GM19455 (cell line): ENCODE data around the gene ANO1.
"Not testable (repeated sequence)": the region's sequence is repeated elsewhere in the genome, so short reads cannot be mapped to it uniquely, and the experiment has no call there.

ENCODE experiments used
- ATAC-seq: cut with Tn5 transposase; IDR thresholded peaks from one replicate; pipeline ENCODE4 v1.9.1; 2021; ENCODE audit not compliant: unreplicated experiment

Gene ANO1

GRCh38 chr11:70183483-70184176 lies 105.5 kb downstream of the ANO1 start:
- ATAC-seq = no peak

GRCh38 chr11:70184396-70184795 lies 106.3 kb downstream of the ANO1 start:
- ATAC-seq = no peak

GRCh38 chr11:70185348-70186055 lies 107.4 kb downstream of the ANO1 start:
- ATAC-seq = no peak

GRCh38 chr11:70186420-70186819 lies 108.3 kb downstream of the ANO1 start:
- ATAC-seq = no peak

- ATAC-seq = no peak
Measured at GRCh38 chr11:70186936-70187335, 108.8 kb downstream of the ANO1 start.

DNA sequence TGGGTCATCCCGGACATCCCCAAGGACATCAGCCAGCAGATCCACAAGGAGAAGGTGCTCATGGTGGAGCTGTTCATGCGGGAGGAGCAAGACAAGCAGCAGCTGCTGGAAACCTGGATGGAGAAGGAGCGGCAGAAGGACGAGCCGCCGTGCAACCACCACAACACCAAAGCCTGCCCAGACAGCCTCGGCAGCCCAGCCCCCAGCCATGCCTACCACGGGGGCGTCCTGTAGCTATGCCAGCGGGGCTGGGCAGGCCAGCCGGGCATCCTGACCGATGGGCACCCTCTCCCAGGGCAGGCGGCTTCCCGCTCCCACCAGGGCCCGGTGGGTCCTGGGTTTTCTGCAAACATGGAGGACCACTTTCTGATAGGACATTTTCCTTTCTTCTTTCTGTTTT lies 109.7 kb downstream of the ANO1 start:
- no peak for ATAC-seq

GRCh38 chr11:70189622-70190021 lies 111.5 kb downstream of the ANO1 start:
- no peak for ATAC-seq

DNA sequence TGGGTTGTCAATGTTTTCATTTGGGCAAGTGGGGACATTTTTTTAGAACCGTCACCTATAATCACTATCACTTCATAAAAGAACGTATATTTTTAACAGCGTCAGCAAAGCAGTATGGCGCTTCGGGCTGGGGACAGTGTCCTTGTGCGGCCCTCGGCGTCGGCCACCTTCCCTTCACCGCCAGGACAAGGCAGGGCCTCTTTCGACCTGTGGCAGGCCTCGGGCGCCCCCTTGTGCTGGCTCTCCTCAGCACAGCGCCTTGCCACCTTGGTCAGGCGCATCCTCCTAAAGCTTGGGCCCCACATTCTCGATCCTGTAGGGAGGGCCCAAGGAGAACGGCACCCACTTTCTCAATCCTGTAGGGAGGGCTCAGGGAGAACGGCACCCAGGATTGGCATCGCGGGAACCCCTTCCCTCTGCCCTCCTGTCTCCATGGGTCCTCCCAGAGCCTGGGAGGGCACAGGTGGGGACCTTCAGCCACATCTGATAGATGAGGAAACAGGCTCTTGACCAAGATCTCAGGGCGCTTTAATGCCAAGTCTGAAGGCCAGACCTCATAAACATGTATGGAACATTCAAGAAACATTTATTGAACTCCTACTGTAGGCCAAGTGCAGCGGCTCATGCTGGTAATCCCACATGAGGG lies 113.5 kb downstream of the ANO1 start:
- no peak for ATAC-seq

DNA sequence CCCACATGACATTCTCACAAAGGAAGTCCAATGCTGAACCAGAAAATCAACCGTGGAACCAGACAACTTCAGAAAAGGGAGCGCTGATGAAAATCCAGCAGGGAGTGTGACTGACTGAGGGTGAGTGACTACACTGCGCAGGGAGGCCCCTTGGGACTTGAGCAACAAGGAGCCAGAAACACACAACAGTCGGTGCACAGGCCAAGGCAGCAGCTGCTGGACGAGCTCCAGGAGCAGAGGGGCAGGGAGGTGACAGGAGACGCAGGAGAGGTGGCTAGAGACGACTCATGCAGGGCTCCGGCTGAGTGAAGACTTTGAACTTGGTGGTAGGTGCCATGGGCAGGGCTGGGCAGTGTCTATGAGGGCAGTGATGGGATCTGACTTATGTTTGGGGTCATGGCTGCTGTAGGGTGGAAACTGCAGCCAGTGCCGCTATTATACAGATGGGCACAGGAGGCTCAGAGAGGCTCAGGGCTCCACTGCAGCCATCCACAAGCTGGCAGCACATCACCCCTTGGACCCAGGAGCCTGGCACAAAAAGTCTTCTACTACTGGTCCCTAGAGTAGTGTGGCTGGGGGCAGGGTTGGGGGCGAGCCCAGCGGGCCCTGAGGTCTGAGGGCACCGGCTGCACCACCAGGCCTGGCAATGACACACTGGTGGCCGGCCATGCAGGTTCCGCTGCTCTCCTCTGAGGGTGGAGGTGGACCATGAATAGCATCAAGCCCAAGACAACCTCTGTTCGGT lies 114.7 kb downstream of the ANO1 start:
- no peak for ATAC-seq

DNA sequence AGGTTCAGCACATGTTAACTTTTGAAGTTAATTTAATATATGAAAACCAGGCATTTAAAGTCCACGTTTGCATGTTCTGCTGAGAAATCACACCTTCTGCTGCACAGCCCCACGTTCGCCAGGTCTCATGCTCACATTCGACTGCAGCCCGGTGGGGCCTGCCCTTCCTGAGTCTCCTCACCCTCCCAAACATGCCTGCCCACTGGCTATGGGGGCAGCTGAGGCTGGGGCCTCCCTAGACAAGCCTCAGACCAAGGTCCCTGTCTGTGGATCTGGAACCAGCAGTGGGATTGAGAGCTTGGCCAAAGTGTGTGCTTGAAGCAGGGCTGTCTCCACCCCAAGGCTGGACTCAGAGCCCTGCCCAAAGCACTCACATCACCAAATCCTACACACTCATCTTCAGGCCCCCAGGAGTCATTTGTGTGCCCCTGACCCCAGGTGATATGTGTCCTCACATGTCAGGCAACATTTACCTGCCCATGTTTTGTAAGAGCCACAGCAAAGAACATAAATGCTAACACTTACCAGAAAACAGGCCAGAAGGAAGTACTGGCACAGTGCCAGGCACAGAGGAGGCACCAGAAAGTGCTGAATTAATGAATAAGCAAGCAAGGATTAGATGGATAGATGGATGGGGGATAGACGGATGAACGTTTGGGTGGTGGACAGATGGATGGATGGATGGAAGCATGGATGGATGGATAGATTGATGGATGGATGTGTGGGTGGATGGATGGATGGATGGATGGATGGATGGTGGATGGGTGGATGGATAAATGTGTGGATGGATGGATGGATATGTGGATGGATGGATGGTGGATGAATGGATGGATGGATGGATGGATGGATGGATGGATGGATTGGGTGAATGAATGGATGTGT lies 115.5 kb downstream of the ANO1 start:
- ATAC-seq = no peak

- ATAC-seq = no peak
Measured at GRCh38 chr11:70194792-70195791, 117.0 kb downstream of the ANO1 start.

DNA sequence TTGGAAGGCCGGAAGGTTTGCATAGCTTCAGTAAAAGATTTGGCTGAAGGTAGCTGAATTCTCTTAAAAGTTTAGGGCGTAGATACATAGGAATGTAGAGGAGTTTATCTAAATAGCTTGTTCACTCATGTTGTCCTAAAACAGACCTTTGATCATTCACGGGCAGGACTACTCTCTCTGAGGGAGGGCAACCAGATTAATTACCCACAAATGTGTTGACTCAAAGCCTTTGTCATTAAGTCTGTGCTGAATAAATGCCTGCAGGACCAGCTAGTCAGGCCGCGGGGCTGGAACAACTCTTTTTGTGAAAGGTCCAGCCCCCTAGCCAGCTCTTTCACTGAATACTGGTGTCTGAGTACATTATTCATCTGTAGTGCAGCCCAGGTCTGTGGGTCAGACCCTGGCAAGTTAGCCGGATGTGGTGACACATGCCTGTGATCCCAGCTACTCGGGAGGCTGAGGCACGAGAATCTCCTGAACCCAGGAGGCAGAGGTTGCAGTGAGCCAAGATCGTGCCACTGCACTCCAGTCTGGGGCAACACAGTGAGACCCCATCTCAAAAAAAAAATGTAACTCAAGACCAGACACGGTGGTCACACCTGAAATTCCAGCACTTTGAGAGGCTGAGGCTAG lies 122.2 kb downstream of the ANO1 start:
- no peak for ATAC-seq

DNA sequence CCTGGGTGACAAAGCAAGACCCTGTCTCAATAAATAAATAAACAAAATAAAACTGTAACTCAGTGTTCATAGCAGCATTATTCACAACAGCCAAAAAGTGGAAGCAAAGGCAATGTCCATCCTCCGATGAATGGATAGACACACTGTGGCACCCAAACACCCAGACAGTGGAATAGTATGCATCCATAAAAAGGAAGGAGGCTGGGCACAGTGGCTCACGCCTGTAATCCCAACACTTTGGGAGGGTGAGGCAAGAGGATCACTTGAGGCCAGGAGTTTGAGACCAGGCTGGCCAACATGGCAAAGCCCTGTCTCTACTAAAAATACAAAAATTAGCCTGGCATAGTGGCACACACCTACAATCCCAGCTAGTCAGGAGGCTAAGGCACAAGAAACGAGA lies 122.9 kb downstream of the ANO1 start:
- not testable (repeated sequence) for ATAC-seq

- no peak for ATAC-seq
Measured at GRCh38 chr11:70201882-70202861, 124.1 kb downstream of the ANO1 start.

- peak; percentile 65 for ATAC-seq
Measured at GRCh38 chr11:70202920-70203750, 125.0 kb downstream of the ANO1 start, which contains the start of gene FADD. Gene FADD (plus strand): TSS chr11:70203296. CDS start chr11:70203460, 164 bp downstream.

GRCh38 chr11:70203751-70204465 lies 125.8 kb downstream of the ANO1 start:
- peak; percentile 35 for ATAC-seq
